GM12864 (cell line): ENCODE measurements around the gene PNMA1.
A peak's percentile ranks its signal among the peaks of the same experiment; 100 is the strongest.

Experiments used
- DNase-seq: peaks from one replicate; pipeline ENCODE4 v3.0.0-alpha.2; 2011; ENCODE audit warnings: low read depth
- H3K4me3 ChIP-seq: 2 replicates; pipeline ENCODE4 v1.5.1; 2011; ENCODE audit warnings: mild to moderate bottlenecking, low read depth, low read length, control low read depth
- CTCF ChIP-seq: IDR thresholded peaks from 2 replicates; pipeline ENCODE4 v1.5.1; 2011; ENCODE audit warnings: low read depth, mild to moderate bottlenecking, moderate library complexity, low read length, control low read depth, inconsistent platforms; ENCODE audit errors: missing control alignments

The PNMA1 gene

GRCh38 chr14:73759183-73759713 lies 45.1 kb upstream of the PNMA1 start:
- no peak for DNase-seq
- peak overlapping the region; percentile 91 for H3K4me3 ChIP-seq
- no peak for TF ChIP-seq CTCF

- peak overlapping the region; percentile 91 for H3K4me3 ChIP-seq
- no peak for DNase-seq
- peak; percentile 83 for TF ChIP-seq CTCF
These were observed 44.4 kb upstream of the PNMA1 start for GRCh38 chr14:73758392-73759182.

GRCh38 chr14:73757876-73758391 lies 43.8 kb upstream of the PNMA1 start:
- no peak for TF ChIP-seq CTCF
- peak overlapping the region; percentile 91 for H3K4me3 ChIP-seq
- DNase-seq: no peak

DNA sequence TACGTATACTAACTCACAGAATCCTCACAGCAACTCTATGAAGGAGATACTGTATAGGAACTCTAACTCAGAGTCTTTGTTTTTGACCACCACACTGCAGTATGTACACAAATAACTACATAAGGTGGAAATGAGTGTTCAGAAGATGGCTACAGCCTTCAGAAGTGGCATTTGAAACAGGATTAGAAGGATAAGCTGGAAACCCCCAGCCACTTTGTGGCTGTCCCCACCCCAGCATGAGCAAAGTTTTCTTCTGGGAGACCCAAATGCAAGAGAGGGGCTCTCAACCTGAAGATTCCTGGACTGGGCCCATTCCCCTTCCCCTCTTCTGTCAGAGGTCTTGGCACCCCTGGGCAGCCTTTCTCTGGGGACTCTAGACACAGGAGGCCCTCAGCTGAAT lies 43.2 kb upstream of the PNMA1 start:
- no peak for TF ChIP-seq CTCF
- DNase-seq: no peak
- H3K4me3 ChIP-seq: peak overlapping the region; percentile 91

- no peak for TF ChIP-seq CTCF
- peak overlapping the region; percentile 91 for H3K4me3 ChIP-seq
- DNase-seq: no peak
These were observed 41.3 kb upstream of the PNMA1 start for GRCh38 chr14:73755434-73756014.

GRCh38 chr14:73754911-73755360 lies 40.8 kb upstream of the PNMA1 start:
- H3K4me3 ChIP-seq: peak overlapping the region; percentile 91
- TF ChIP-seq CTCF: no peak
- no peak for DNase-seq
